HEK293 (cell line): ENCODE data around the gene TTC39A.

Experiments used
- IKZF3 ChIP-seq: fragments of 450-650 bp; IDR thresholded peaks from 2 replicates; pipeline ENCODE4 v1.5.0; 2018; ENCODE audit warnings: missing biosample characterization, mild to moderate bottlenecking, missing genetic modification characterization, moderate library complexity
- OSR2 ChIP-seq: fragments of 450-650 bp; formaldehyde crosslinking; IDR thresholded peaks from 2 replicates; pipeline ENCODE4 v1.5.1; 2016; ENCODE audit warnings: missing biosample characterization, missing genetic modification characterization
- SP7 ChIP-seq: fragments of 450-650 bp; formaldehyde crosslinking; IDR thresholded peaks from 2 replicates; pipeline ENCODE4 v1.5.1; 2016; ENCODE audit warnings: missing biosample characterization, missing genetic modification characterization
- ZBTB10 ChIP-seq: fragments of 450-650 bp; formaldehyde crosslinking; IDR thresholded peaks from 2 replicates; pipeline ENCODE4 v1.5.1; 2016; ENCODE audit warnings: missing biosample characterization, missing genetic modification characterization
- ZBTB17 ChIP-seq: fragments of 450-650 bp; formaldehyde crosslinking; IDR thresholded peaks from 2 replicates; pipeline ENCODE4 v1.5.1; 2016; ENCODE audit warnings: missing biosample characterization, missing genetic modification characterization
- ZFP3 ChIP-seq: fragments of 450-650 bp; formaldehyde crosslinking; IDR thresholded peaks from 2 replicates; pipeline ENCODE4 v1.5.1; 2016; ENCODE audit warnings: low read depth, missing biosample characterization, missing genetic modification characterization
- ZNF133 ChIP-seq: fragments of 450-650 bp; formaldehyde crosslinking; IDR thresholded peaks from 2 replicates; pipeline ENCODE4 v1.5.1; 2016; ENCODE audit warnings: missing biosample characterization, missing genetic modification characterization
- ZNF155 ChIP-seq: fragments of 450-650 bp; formaldehyde crosslinking; IDR thresholded peaks from 2 replicates; pipeline ENCODE4 v1.5.1; 2016; ENCODE audit warnings: missing biosample characterization, missing genetic modification characterization
- ZNF169 ChIP-seq: fragments of 450-650 bp; formaldehyde crosslinking; IDR thresholded peaks from 2 replicates; pipeline ENCODE4 v1.5.1; 2016; ENCODE audit warnings: missing biosample characterization, missing genetic modification characterization
- ZNF174 ChIP-seq: fragments of 450-650 bp; formaldehyde crosslinking; IDR thresholded peaks from 2 replicates; pipeline ENCODE4 v1.5.0; 2017; ENCODE audit warnings: missing biosample characterization, mild to moderate bottlenecking, missing genetic modification characterization
- ZNF24 ChIP-seq: fragments of 450-650 bp; formaldehyde crosslinking; IDR thresholded peaks from 2 replicates; pipeline ENCODE4 v1.5.1; 2016; ENCODE audit warnings: missing biosample characterization, missing genetic modification characterization
- ZNF274 ChIP-seq, 2 experiments: fragments of 200-500 bp in 1 of 2; fragments of 450-650 bp in 1 of 2; sonication (Bioruptor generic) in 1 of 2; formaldehyde crosslinking in 1 of 2; IDR thresholded peaks; 2 replicates each; pipeline versions ENCODE4 v1.5.1 to v1.6.1; 2014 to 2016; ENCODE audit warnings: borderline replicate concordance in 1 of 2, inconsistent platforms in 1 of 2, low read length in 1 of 2, missing biosample characterization in 1 of 2, missing genetic modification characterization in 1 of 2
- ZNF311 ChIP-seq: fragments of 450-650 bp; formaldehyde crosslinking; IDR thresholded peaks from 2 replicates; pipeline ENCODE4 v1.5.1; 2017; ENCODE audit warnings: missing biosample characterization, missing genetic modification characterization, borderline replicate concordance
- ZNF394 ChIP-seq: fragments of 450-650 bp; formaldehyde crosslinking; IDR thresholded peaks from 2 replicates; pipeline ENCODE4 v1.5.1; 2016; ENCODE audit warnings: missing biosample characterization, missing genetic modification characterization, mild to moderate bottlenecking, moderate library complexity, borderline replicate concordance
- ZNF530 ChIP-seq: fragments of 450-650 bp; formaldehyde crosslinking; IDR thresholded peaks from 2 replicates; pipeline ENCODE4 v1.5.1; 2016; ENCODE audit warnings: low read depth, missing biosample characterization, missing genetic modification characterization
- ZNF548 ChIP-seq: fragments of 450-650 bp; formaldehyde crosslinking; IDR thresholded peaks from 2 replicates; pipeline ENCODE4 v1.5.1; 2016; ENCODE audit warnings: missing biosample characterization, missing genetic modification characterization
- ZNF571 ChIP-seq: fragments of 450-650 bp; formaldehyde crosslinking; IDR thresholded peaks from 2 replicates; pipeline ENCODE4 v1.5.0; 2017; ENCODE audit warnings: missing biosample characterization, missing genetic modification characterization
- ZNF585B ChIP-seq: fragments of 450-650 bp; formaldehyde crosslinking; IDR thresholded peaks from 2 replicates; pipeline ENCODE4 v1.5.1; 2016; ENCODE audit warnings: missing biosample characterization, missing genetic modification characterization
- ZNF623 ChIP-seq: fragments of 450-650 bp; formaldehyde crosslinking; IDR thresholded peaks from 2 replicates; pipeline ENCODE4 v1.5.1; 2016; ENCODE audit warnings: missing biosample characterization, missing genetic modification characterization
- ZNF677 ChIP-seq: fragments of 450-650 bp; IDR thresholded peaks from 2 replicates; pipeline ENCODE4 v1.5.0; 2018; ENCODE audit warnings: missing biosample characterization, mild to moderate bottlenecking, missing genetic modification characterization, moderate library complexity
- ZNF707 ChIP-seq: fragments of 450-650 bp; formaldehyde crosslinking; IDR thresholded peaks from 2 replicates; pipeline ENCODE4 v1.5.1; 2016; ENCODE audit warnings: missing biosample characterization, missing genetic modification characterization
- ZXDB ChIP-seq: fragments of 450-650 bp; formaldehyde crosslinking; IDR thresholded peaks from 2 replicates; pipeline ENCODE4 v1.5.1; 2016; ENCODE audit warnings: missing biosample characterization, missing genetic modification characterization
- TF ChIP-seq, protein P1 (sequence below): fragments of 450-650 bp; formaldehyde crosslinking; IDR thresholded peaks from 2 replicates; pipeline ENCODE4 v1.5.1; 2016; ENCODE audit warnings: missing biosample characterization, missing genetic modification characterization
- TF ChIP-seq, protein P2 (sequence below): fragments of 450-650 bp; formaldehyde crosslinking; IDR thresholded peaks from 2 replicates; pipeline ENCODE4 v1.5.1; 2016; ENCODE audit warnings: missing biosample characterization, missing genetic modification characterization
- TF ChIP-seq, protein P3 (sequence below): fragments of 450-650 bp; formaldehyde crosslinking; IDR thresholded peaks from 2 replicates; pipeline ENCODE4; 2016; ENCODE audit warnings: missing biosample characterization, missing genetic modification characterization
- TF ChIP-seq, protein P4 (sequence below): IDR thresholded peaks from 2 replicates; pipeline ENCODE4 v1.6.1; 2011; ENCODE audit warnings: mild to moderate bottlenecking, low read depth, low read length, borderline replicate concordance
- TF ChIP-seq, protein P5 (sequence below): fragments of 450-650 bp; formaldehyde crosslinking; IDR thresholded peaks from 2 replicates; pipeline ENCODE4 v1.5.1; 2016; ENCODE audit warnings: missing biosample characterization, missing genetic modification characterization

Gene TTC39A

DNA sequence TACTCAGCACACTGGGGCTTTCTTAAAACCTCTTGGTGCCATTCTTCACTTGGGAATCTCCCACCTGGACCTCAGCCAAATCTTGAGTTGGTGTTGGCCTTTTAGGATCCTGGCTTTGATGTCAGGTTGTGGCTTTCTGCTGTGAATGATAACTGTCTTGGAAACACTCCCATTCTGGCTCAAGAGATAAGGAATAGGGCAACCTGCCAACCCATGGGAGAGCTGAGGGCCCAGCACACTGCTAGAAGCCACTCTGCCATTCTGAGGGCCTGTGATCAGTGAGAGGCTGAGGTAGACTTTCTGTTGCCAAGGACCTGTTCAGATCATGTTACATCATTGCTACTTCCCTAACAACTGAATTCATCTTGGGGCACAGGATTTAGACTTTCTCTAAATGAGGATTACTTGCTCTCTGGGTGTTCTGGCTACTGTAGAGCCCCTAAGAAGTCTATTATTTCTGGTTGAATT, 45.8 kb downstream of the TTC39A start (continued):
- TF ChIP-seq ZNF274 (IDR thresholded peaks at IDR 0.05; ENCODE audit: low read length) = no peak
- TF ChIP-seq ZNF274 (tag by site-specific recombination; IDR thresholded peaks at IDR 0.05; ENCODE audit: borderline replicate concordance) = no peak
- peak; percentile 99 for TF ChIP-seq OSR2
- TF ChIP-seq, protein P1, sequence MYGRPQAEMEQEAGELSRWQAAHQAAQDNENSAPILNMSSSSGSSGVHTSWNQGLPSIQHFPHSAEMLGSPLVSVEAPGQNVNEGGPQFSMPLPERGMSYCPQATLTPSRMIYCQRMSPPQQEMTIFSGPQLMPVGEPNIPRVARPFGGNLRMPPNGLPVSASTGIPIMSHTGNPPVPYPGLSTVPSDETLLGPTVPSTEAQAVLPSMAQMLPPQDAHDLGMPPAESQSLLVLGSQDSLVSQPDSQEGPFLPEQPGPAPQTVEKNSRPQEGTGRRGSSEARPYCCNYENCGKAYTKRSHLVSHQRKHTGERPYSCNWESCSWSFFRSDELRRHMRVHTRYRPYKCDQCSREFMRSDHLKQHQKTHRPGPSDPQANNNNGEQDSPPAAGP (tag by site-specific recombination) = no peak
- TF ChIP-seq ZNF24 (tag by site-specific recombination) = peak; percentile 84
- no peak for TF ChIP-seq ZFP3
- TF ChIP-seq, protein P2, sequence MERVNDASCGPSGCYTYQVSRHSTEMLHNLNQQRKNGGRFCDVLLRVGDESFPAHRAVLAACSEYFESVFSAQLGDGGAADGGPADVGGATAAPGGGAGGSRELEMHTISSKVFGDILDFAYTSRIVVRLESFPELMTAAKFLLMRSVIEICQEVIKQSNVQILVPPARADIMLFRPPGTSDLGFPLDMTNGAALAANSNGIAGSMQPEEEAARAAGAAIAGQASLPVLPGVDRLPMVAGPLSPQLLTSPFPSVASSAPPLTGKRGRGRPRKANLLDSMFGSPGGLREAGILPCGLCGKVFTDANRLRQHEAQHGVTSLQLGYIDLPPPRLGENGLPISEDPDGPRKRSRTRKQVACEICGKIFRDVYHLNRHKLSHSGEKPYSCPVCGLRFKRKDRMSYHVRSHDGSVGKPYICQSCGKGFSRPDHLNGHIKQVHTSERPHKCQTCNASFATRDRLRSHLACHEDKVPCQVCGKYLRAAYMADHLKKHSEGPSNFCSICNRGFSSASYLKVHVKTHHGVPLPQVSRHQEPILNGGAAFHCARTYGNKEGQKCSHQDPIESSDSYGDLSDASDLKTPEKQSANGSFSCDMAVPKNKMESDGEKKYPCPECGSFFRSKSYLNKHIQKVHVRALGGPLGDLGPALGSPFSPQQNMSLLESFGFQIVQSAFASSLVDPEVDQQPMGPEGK (tag by site-specific recombination) = peak; percentile 71
- TF ChIP-seq, protein P3, sequence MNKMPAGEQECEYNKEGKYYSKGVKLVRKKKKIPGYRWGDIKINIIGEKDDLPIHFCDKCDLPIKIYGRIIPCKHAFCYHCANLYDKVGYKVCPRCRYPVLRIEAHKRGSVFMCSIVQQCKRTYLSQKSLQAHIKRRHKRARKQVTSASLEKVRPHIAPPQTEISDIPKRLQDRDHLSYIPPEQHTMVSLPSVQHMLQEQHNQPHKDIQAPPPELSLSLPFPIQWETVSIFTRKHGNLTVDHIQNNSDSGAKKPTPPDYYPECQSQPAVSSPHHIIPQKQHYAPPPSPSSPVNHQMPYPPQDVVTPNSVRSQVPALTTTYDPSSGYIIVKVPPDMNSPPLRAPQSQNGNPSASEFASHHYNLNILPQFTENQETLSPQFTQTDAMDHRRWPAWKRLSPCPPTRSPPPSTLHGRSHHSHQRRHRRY (tag by site-specific recombination) = no peak
- TF ChIP-seq ZNF311 = no peak
- no peak for TF ChIP-seq ZNF585B (tag by site-specific recombination)
- no peak for TF ChIP-seq ZNF623 (tag by site-specific recombination)
- TF ChIP-seq ZNF707 = no peak
- peak; percentile 85 for TF ChIP-seq IKZF3 (tag by site-specific recombination)
- peak; percentile 96 for TF ChIP-seq ZXDB
- no peak for TF ChIP-seq ZBTB10 (tag by site-specific recombination)
- TF ChIP-seq ZNF677 (tag by site-specific recombination) = no peak
- TF ChIP-seq SP7 (tag by site-specific recombination) = peak; percentile 97
- TF ChIP-seq, protein P4, sequence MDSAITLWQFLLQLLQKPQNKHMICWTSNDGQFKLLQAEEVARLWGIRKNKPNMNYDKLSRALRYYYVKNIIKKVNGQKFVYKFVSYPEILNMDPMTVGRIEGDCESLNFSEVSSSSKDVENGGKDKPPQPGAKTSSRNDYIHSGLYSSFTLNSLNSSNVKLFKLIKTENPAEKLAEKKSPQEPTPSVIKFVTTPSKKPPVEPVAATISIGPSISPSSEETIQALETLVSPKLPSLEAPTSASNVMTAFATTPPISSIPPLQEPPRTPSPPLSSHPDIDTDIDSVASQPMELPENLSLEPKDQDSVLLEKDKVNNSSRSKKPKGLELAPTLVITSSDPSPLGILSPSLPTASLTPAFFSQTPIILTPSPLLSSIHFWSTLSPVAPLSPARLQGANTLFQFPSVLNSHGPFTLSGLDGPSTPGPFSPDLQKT = no peak
- no peak for TF ChIP-seq ZNF394 (tag by site-specific recombination)
- no peak for TF ChIP-seq ZNF133 (tag by site-specific recombination)
- TF ChIP-seq ZBTB17 = peak; percentile 87
- no peak for TF ChIP-seq ZNF530 (tag by site-specific recombination)
- no peak for TF ChIP-seq ZNF169 (tag by site-specific recombination)
- TF ChIP-seq ZNF155 (tag by site-specific recombination) = no peak
- TF ChIP-seq ZNF548 = no peak
- no peak for TF ChIP-seq ZNF571 (tag by site-specific recombination)
- TF ChIP-seq, protein P5, sequence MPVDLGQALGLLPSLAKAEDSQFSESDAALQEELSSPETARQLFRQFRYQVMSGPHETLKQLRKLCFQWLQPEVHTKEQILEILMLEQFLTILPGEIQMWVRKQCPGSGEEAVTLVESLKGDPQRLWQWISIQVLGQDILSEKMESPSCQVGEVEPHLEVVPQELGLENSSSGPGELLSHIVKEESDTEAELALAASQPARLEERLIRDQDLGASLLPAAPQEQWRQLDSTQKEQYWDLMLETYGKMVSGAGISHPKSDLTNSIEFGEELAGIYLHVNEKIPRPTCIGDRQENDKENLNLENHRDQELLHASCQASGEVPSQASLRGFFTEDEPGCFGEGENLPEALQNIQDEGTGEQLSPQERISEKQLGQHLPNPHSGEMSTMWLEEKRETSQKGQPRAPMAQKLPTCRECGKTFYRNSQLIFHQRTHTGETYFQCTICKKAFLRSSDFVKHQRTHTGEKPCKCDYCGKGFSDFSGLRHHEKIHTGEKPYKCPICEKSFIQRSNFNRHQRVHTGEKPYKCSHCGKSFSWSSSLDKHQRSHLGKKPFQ (tag by site-specific recombination) = peak; percentile 67; the same call in 1 of the 2 replicates
- TF ChIP-seq ZNF174 (tag by site-specific recombination) = no peak
